ENCODE results near the gene PDZD8. TPM values are rescaled to one million over a fixed set of nuclear protein-coding genes. Genes with fewer than 3 reads are reported as not detected.

Gene PDZD8
- total and polyA plus RNA-seq, 2 donors (not counting 1 experiment from before 2014, with no cell fraction given) = 15.4 to 34.6 TPM

- no peaks in the 10 kb centered on the region for H3K36me3 ChIP-seq (ENCODE audit: control insufficient read depth, insufficient read depth, low read length)
- no peak overlapping the region for H3K27ac ChIP-seq (ENCODE audit: insufficient read depth, low read length)
- H3K9ac ChIP-seq (ENCODE audit: insufficient read depth, low read length) = no peak overlapping the region
- no peak overlapping the region for H2AFZ ChIP-seq (ENCODE audit: low read length)
- H3K9me3 ChIP-seq (ENCODE audit: control insufficient read depth, insufficient read depth, low read depth, low read length) = no peaks in the 10 kb centered on the region
- no peak for TF ChIP-seq EZH2 (IDR thresholded peaks at IDR 0.05; ENCODE audit: low read length, missing control alignments)
- TF ChIP-seq CTCF (conservative IDR thresholded peaks at IDR 0.05 in 1 of 2, IDR thresholded peaks at IDR 0.05 in 1 of 2; ENCODE audit: low read depth in 1 of 2, low read length in 2 of 2) = no peak
- no peak overlapping the region for H3K4me2 ChIP-seq (ENCODE audit: extremely low read depth, insufficient read depth, low read length)
- no peak for DNase-seq (ENCODE audit: low read depth in 2 of 2)
- no peak overlapping the region for H3K4me3 ChIP-seq (replicated peaks in 1 of 4; ENCODE audit: control extremely low read depth in 1 of 4, insufficient read depth in 1 of 4, low read depth in 3 of 4, low read length in 4 of 4)
- H3K79me2 ChIP-seq (ENCODE audit: control insufficient read depth, insufficient read depth, low read length) = no peaks in the 10 kb centered on the region
- no peaks in the 10 kb centered on the region for H3K4me1 ChIP-seq (ENCODE audit: control insufficient read depth, extremely low read depth, insufficient read depth, low read length)
- H4K20me1 ChIP-seq (ENCODE audit: control insufficient read depth, extremely low read depth, insufficient read depth, low read length) = no peaks in the 10 kb centered on the region
- H3K27me3 ChIP-seq (ENCODE audit: control insufficient read depth, insufficient read depth, low read length) = no peaks in the 10 kb centered on the region
These were observed 119.3 kb downstream of the PDZD8 start for GRCh38 chr10:117255835-117256460.

- Histone ChIP-seq H2AFZ (ENCODE audit: low read length) (no peak overlapping the region), H3K9ac (ENCODE audit: insufficient read depth, low read length) (no peak overlapping the region), H3K4me1 (ENCODE audit: control insufficient read depth, extremely low read depth, insufficient read depth, low read length) (no peaks in the 10 kb centered on the region), H4K20me1 (ENCODE audit: control insufficient read depth, extremely low read depth, insufficient read depth, low read length) (no peaks in the 10 kb centered on the region), H3K9me3 (ENCODE audit: control insufficient read depth, insufficient read depth, low read depth, low read length) (no peaks in the 10 kb centered on the region), H3K36me3 (ENCODE audit: control insufficient read depth, insufficient read depth, low read length) (no peaks in the 10 kb centered on the region), H3K4me2 (ENCODE audit: extremely low read depth, insufficient read depth, low read length) (no peak overlapping the region), H3K79me2 (ENCODE audit: control insufficient read depth, insufficient read depth, low read length) (no peaks in the 10 kb centered on the region), H3K4me3 (replicated peaks in 1 of 4; ENCODE audit: control extremely low read depth in 1 of 4, insufficient read depth in 1 of 4, low read depth in 3 of 4, low read length in 4 of 4) (no peak overlapping the region), H3K27me3 (ENCODE audit: control insufficient read depth, insufficient read depth, low read length) (no peaks in the 10 kb centered on the region), H3K27ac (ENCODE audit: insufficient read depth, low read length) (no peak overlapping the region)
- no peak for DNase-seq (ENCODE audit: low read depth in 2 of 2)
- no peak for TF ChIP-seq CTCF (conservative IDR thresholded peaks at IDR 0.05 in 1 of 2, IDR thresholded peaks at IDR 0.05 in 1 of 2; ENCODE audit: low read depth in 1 of 2, low read length in 2 of 2)
These were observed 120.2 kb downstream of the PDZD8 start for GRCh38 chr10:117254774-117255735.

- Histone ChIP-seq H2AFZ (ENCODE audit: low read length) (no peak overlapping the region), H3K9ac (ENCODE audit: insufficient read depth, low read length) (no peak overlapping the region), H3K4me2 (ENCODE audit: extremely low read depth, insufficient read depth, low read length) (no peak overlapping the region), H3K36me3 (ENCODE audit: control insufficient read depth, insufficient read depth, low read length) (no peaks in the 10 kb centered on the region), H3K27me3 (ENCODE audit: control insufficient read depth, insufficient read depth, low read length) (no peaks in the 10 kb centered on the region), H3K4me3 (replicated peaks in 1 of 4; ENCODE audit: control extremely low read depth in 1 of 4, insufficient read depth in 1 of 4, low read depth in 3 of 4, low read length in 4 of 4) (no peak overlapping the region), H3K9me3 (ENCODE audit: control insufficient read depth, insufficient read depth, low read depth, low read length) (no peaks in the 10 kb centered on the region), H4K20me1 (ENCODE audit: control insufficient read depth, extremely low read depth, insufficient read depth, low read length) (no peaks in the 10 kb centered on the region), H3K27ac (ENCODE audit: insufficient read depth, low read length) (no peak overlapping the region), H3K79me2 (ENCODE audit: control insufficient read depth, insufficient read depth, low read length) (no peaks in the 10 kb centered on the region), H3K4me1 (ENCODE audit: control insufficient read depth, extremely low read depth, insufficient read depth, low read length) (no peaks in the 10 kb centered on the region)
- no peak for DNase-seq (ENCODE audit: low read depth in 2 of 2)
- TF ChIP-seq EZH2 (IDR thresholded peaks at IDR 0.05; ENCODE audit: low read length, missing control alignments) (no peak), CTCF (conservative IDR thresholded peaks at IDR 0.05 in 1 of 2, IDR thresholded peaks at IDR 0.05 in 1 of 2; ENCODE audit: low read depth in 1 of 2, low read length in 2 of 2) (no peak)
These were observed 120.9 kb downstream of the PDZD8 start for GRCh38 chr10:117254338-117254737.

Measured in fibroblast of lung (primary cell).